ENCODE data around the gene ZNF384. TPM values are rescaled to one million over a fixed set of nuclear protein-coding genes. Genes with fewer than 3 reads are reported as not detected.

The ZNF384 gene
- total and polyA plus RNA-seq, 10 of the 15 experiments (the other 5 are each of a cell fraction or from before 2014, with no cell fraction given), result 0.46 to 81.5 (median 30.5) TPM

DNA sequence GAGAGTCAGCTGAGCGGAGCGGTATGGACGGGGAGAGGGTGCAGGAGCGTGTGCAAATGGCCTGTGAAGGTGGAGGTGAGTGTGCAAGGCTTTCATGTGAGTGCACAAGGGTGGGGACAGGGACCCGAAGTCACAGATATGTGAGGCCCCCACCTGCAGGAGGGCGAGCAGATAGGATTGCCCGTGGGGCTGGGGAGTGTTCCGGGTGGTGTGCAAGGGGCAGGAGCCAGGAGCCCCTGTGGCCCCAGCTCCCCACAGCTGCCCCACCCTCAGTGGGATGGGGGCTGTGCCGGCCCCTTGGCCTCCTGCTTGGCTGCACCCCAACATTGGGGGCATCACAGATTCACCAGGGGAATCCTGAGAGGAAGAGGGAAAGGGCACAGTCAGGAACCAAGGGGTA, 5.5 kb upstream of the ZNF384 start:
- in situ Hi-C loops (cut with MboI), result no loop called here
- FAIRE-seq (no peak), ATAC-seq (no peak), DNase-seq (ENCODE audit: low read depth, low spot score) (no peak)
- Histone ChIP-seq H2AFZ (ENCODE audit: control insufficient read depth, low read depth, low read length) (no peak overlapping the region), H3K27ac (ENCODE audit: control insufficient read depth, insufficient read depth) (no peak overlapping the region), H3K4me2 (ENCODE audit: control insufficient read depth, insufficient read depth) (no peak overlapping the region), H3K4me3 (no peak overlapping the region), H3K27me3 (replicated peaks in 1 of 2; ENCODE audit: control insufficient read depth in 2 of 2, insufficient read depth in 2 of 2, low read length in 1 of 2) (peaks cover 1 to 2% of the 10 kb centered on the region in 2 experiments; a peak in 2 of 4 replicates), H3K36me3 (ENCODE audit: control insufficient read depth in 2 of 2, insufficient read depth in 2 of 2, low read length in 1 of 2) (no peaks in the 10 kb centered on the region), H3K9ac (ENCODE audit: control insufficient read depth, insufficient read depth, low read length) (no peak overlapping the region), H3K9me3 (replicated peaks; ENCODE audit: control insufficient read depth, insufficient read depth, low read length) (no peaks in the 10 kb centered on the region), H3K79me2 (ENCODE audit: control insufficient read depth, insufficient read depth, low read length) (peaks cover 6% of the 10 kb centered on the region), H4K20me1 (ENCODE audit: control insufficient read depth, insufficient read depth) (no peaks in the 10 kb centered on the region), H3K4me1 (ENCODE audit: control insufficient read depth, insufficient read depth, low read length) (peaks cover 12% of the 10 kb centered on the region)
- intact Hi-C loops (cut with micrococcal nuclease; ENCODE audit: unreplicated experiment), result no loop called here
- WGBS (ENCODE audit: insufficient coverage, insufficient replicate concordance, low lambda C conversion rate, missing lambda C conversion rate), result 45% methylated on average over 8 of the region's 9 CpGs
- ChIA-PET RAD21 (ENCODE audit: unreplicated experiment) (no interaction called here), POLR2A (no interaction called here), SMC1A (ENCODE audit: uncharacterized antibody, unreplicated experiment) (no interaction called here), CTCF (interaction anchor here (0.6 to 1.5 kb wide), 2 partner anchors 10 to 230 kb away, joined by 3 to 7 read pairs; no protein-coding TSS in a partner anchor)
- no TSS peak for BruUV-seq (replicated peaks)
- no peak for TF ChIP-seq GABPA (IDR thresholded peaks at IDR 0.05; ENCODE audit: low read depth)
- TF ChIP-seq, protein P1, sequence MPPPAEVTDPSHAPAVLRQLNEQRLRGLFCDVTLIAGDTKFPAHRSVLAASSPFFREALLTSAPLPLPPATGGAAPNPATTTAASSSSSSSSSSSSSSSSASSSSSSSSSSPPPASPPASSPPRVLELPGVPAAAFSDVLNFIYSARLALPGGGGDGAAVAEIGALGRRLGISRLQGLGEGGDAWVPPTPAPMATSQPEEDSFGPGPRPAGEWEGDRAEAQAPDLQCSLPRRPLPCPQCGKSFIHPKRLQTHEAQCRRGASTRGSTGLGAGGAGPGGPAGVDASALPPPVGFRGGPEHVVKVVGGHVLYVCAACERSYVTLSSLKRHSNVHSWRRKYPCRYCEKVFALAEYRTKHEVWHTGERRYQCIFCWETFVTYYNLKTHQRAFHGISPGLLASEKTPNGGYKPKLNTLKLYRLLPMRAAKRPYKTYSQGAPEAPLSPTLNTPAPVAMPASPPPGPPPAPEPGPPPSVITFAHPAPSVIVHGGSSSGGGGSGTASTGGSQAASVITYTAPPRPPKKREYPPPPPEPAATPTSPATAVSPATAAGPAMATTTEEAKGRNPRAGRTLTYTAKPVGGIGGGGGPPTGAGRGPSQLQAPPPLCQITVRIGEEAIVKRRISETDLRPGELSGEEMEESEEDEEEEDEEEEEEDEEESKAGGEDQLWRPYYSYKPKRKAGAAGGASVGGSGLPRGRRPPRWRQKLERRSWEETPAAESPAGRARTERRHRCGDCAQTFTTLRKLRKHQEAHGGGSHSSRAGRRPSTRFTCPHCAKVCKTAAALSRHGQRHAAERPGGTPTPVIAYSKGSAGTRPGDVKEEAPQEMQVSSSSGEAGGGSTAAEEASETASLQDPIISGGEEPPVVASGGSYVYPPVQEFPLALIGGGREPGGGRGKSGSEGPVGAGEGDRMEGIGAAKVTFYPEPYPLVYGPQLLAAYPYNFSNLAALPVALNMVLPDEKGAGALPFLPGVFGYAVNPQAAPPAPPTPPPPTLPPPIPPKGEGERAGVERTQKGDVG (CRISPR knock-in tag; IDR thresholded peaks at IDR 0.05), result no peak
- TF ChIP-seq, protein P2, sequence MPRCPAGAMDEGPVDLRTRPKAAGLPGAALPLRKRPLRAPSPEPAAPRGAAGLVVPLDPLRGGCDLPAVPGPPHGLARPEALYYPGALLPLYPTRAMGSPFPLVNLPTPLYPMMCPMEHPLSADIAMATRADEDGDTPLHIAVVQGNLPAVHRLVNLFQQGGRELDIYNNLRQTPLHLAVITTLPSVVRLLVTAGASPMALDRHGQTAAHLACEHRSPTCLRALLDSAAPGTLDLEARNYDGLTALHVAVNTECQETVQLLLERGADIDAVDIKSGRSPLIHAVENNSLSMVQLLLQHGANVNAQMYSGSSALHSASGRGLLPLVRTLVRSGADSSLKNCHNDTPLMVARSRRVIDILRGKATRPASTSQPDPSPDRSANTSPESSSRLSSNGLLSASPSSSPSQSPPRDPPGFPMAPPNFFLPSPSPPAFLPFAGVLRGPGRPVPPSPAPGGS (IDR thresholded peaks at IDR 0.05; ENCODE audit: borderline replicate concordance, insufficient read depth, low read depth, low read length, poor library complexity, severe bottlenecking), result peak; percentile 18
- TF ChIP-seq ESRRA (IDR thresholded peaks at IDR 0.05; ENCODE audit: low read length), result no peak
- no peak for TF ChIP-seq NR2F1 (conservative IDR thresholded peaks at IDR 0.05)
